ENCODE data around the gene SLC6A19.

GRCh38 chr5:1224631-1225030 is 23.2 kb downstream of the SLC6A19 start:
- TF ChIP-seq GATA3 (IDR thresholded peaks at IDR 0.05; ENCODE audit: low read depth, low read length) (no peak), GATA2 (IDR thresholded peaks at IDR 0.05; ENCODE audit: low read depth, low read length) (no peak)
